K562 (cell line): Measurements from ENCODE around the gene PTTG1IP. TPM values are rescaled to one million over a fixed set of nuclear protein-coding genes. Genes with fewer than 3 reads are reported as not detected.
A peak's percentile ranks its signal among the peaks of the same experiment; 100 is the strongest.

Source experiments
- ARID3B ChIP-seq: fragments of 250-450 bp; sonication (Bioruptor Pico); IDR thresholded peaks from 2 replicates; pipeline ENCODE4 v1.4.0; 2020; ENCODE audit warnings: borderline replicate concordance
- ASH1L ChIP-seq: fragments of 450-650 bp; IDR thresholded peaks from 2 replicates; pipeline ENCODE4 v1.6.1; 2018; ENCODE audit warnings: borderline replicate concordance, mild to moderate bottlenecking, low read depth; ENCODE audit not compliant: partially characterized antibody
- ATF7 ChIP-seq: fragments of 450-650 bp; IDR thresholded peaks from 2 replicates; pipeline ENCODE4 v1.7.1; 2014; ENCODE audit warnings: mild to moderate bottlenecking, moderate library complexity
- E2F4 ChIP-seq: sonication (generic); formaldehyde crosslinking; IDR thresholded peaks from 2 replicates; pipeline ENCODE4 v1.8.0; 2022; ENCODE audit warnings: mild to moderate bottlenecking, low read depth, missing genetic modification reagents
- EGR1 ChIP-seq: fragments of 450-650 bp; conservative IDR thresholded peaks from 2 replicates; pipeline ENCODE4 v1.6.1; 2017; ENCODE audit warnings: mild to moderate bottlenecking
- KLF1 ChIP-seq: fragments of 450-650 bp; IDR thresholded peaks from 2 replicates; pipeline ENCODE4 v1.6.1; 2016; ENCODE audit warnings: missing genetic modification characterization, missing compliant biosample characterization
- MCM2 ChIP-seq: fragments of 450-650 bp; IDR thresholded peaks from 2 replicates; pipeline ENCODE4 v1.6.1; 2017; ENCODE audit warnings: low read depth, mild to moderate bottlenecking
- MECOM ChIP-seq: fragments of 250-450 bp; sonication (Bioruptor Pico); IDR thresholded peaks from 2 replicates; pipeline ENCODE4 v1.8.0; 2022; ENCODE audit warnings: inconsistent platforms
- MTA3 ChIP-seq: fragments of 450-650 bp; formaldehyde crosslinking; IDR thresholded peaks from 2 replicates; pipeline ENCODE4 v1.6.1; 2017; ENCODE audit warnings: mild to moderate bottlenecking, borderline replicate concordance
- REST ChIP-seq, 2 experiments: fragments of 450-650 bp; formaldehyde crosslinking in 1 of 2; IDR thresholded peaks; 2 replicates each; pipeline versions ENCODE4 v1.4.0 to v1.6.1; 2014 to 2020; ENCODE audit warnings: mild to moderate bottlenecking in 2 of 2, borderline replicate concordance in 1 of 2, low read depth in 1 of 2
- SMC3 ChIP-seq: conservative IDR thresholded peaks from 2 replicates; pipeline ENCODE4 v1.6.1; 2011; ENCODE audit warnings: low read depth, low read length, improper control_type of control experiment; ENCODE audit not compliant: insufficient read depth
- ZFX ChIP-seq: sonication (generic); formaldehyde crosslinking; IDR thresholded peaks from 2 replicates; pipeline ENCODE4 v1.8.0; 2022; ENCODE audit warnings: mild to moderate bottlenecking, missing genetic modification reagents, moderate library complexity
- ZKSCAN3 ChIP-seq: fragments of 250-450 bp; sonication (Bioruptor Pico); IDR thresholded peaks from 2 replicates; pipeline ENCODE4 v1.4.0; 2020
- ZNF140 ChIP-seq: fragments of 250-450 bp; sonication (Bioruptor Pico); IDR thresholded peaks from 2 replicates; pipeline ENCODE4 v1.8.0; 2021; ENCODE audit warnings: moderate library complexity, mild to moderate bottlenecking, inconsistent platforms
- ZNF57 ChIP-seq: fragments of 450-650 bp; formaldehyde crosslinking; IDR thresholded peaks from 2 replicates; pipeline ENCODE4 v1.4.0; 2020; ENCODE audit warnings: mild to moderate bottlenecking, moderate library complexity
- ZNF75A ChIP-seq: fragments of 450-650 bp; formaldehyde crosslinking; IDR thresholded peaks from 2 replicates; pipeline ENCODE4 v1.4.0; 2020; ENCODE audit warnings: mild to moderate bottlenecking
- polyA plus RNA-seq, 8 experiments: library from polyadenylated mRNA; depleted of rRNA in 4 of 8; stranded (reverse) in 5 of 8; unstranded in 3 of 8; fragments of >200 nt; fragmentation: Nextera tagmentation in 2 of 8; fragmentation: Illumina TruSeq in 1 of 8; extraction: Ambion mirVana in 2 of 8; extraction: Trizol in 1 of 8; gene quantifications; 2 replicates each; pipeline versions ENCODE4 v1.2.1 to v1.2.3, GENCODE V29; 2011 to 2014; ENCODE audit warnings: inconsistent platforms in 1 of 8, missing spikeins in 1 of 8
- total RNA-seq, 7 experiments: library from RNA; depleted of rRNA in 6 of 7; stranded (reverse); fragments of >200 nt in 6 of 7; fragmentation: Illumina TruSeq in 2 of 7; extraction: Trizol in 2 of 7; gene quantifications; 2 replicates each; pipeline versions ENCODE4 v1.2.1 to v1.2.3, GENCODE V29; 2011 to 2021; ENCODE audit warnings: low replicate concordance in 1 of 7

Gene PTTG1IP
- total and polyA plus RNA-seq, 9 of the 15 experiments (the other 6 are each of a cell fraction or from before 2014, with no cell fraction given): 5.0 to 99.3 (median 82.4) TPM

GRCh38 chr21:44911384-44912157 lies 38.1 kb upstream of the PTTG1IP start (continued):
- TF ChIP-seq REST (IDR thresholded peaks at IDR 0.05; ENCODE audit: borderline replicate concordance): peak; percentile 79
- no peak for TF ChIP-seq REST (CRISPR knock-in tag; IDR thresholded peaks at IDR 0.05; ENCODE audit: low read depth)
- peak; percentile 44; the same call in 1 of the 2 replicates for TF ChIP-seq MTA3
- TF ChIP-seq KLF1: no peak
- peak; percentile 72 for TF ChIP-seq ZFX (CRISPR knock-in tag)
- peak; percentile 29; the same call in 1 of the 2 replicates for TF ChIP-seq ATF7
- TF ChIP-seq ZNF57 (CRISPR knock-in tag): no peak
- TF ChIP-seq EGR1: peak; percentile 49
- TF ChIP-seq ZNF140: no peak
- no peak for TF ChIP-seq MECOM (CRISPR knock-in tag)
- TF ChIP-seq ZKSCAN3: no peak
- no peak for TF ChIP-seq ASH1L
- TF ChIP-seq MCM2: no peak
- TF ChIP-seq ARID3B (CRISPR knock-in tag): no peak
- no peak for TF ChIP-seq ZNF75A (CRISPR knock-in tag)
- TF ChIP-seq E2F4 (CRISPR knock-in tag): no peak
- peak; percentile 72 for TF ChIP-seq SMC3
